22Rv1 (cell line): ENCODE measurements around the gene SLF2.

ENCODE experiments used
- H3K27ac ChIP-seq: fragments of 450-650 bp; 2 replicates; pipeline ENCODE4 v1.5.1; 2017
- ZFX ChIP-seq: fragments of 450-650 bp; IDR thresholded peaks from 2 replicates; pipeline ENCODE4 v1.6.1; 2017; ENCODE audit warnings: antibody characterized with exemption, borderline replicate concordance
- TF ChIP-seq, protein P1 (sequence below): fragments of 450-650 bp; IDR thresholded peaks from 2 replicates; pipeline ENCODE4 v1.5.1; 2017; ENCODE audit warnings: mild to moderate bottlenecking

The SLF2 gene

DNA sequence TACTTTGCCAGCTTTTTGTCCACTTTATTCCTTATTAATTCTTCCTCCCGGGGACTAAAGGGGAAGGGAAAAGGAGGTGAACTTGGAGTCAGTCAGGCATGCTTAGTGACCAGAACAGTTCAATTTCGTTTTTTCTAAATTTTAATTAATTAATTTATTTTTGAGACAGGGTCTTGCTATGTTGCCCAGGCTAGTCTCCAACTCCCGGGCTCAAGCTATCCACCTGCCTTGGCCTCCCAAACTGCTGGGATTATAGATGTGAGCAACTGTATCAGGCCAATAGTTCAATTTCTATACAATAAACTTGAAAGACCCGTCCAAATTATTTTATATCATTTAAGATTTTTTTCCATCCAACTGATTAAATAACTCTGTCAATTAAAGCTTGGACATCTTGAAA lies 1.3 kb upstream of the SLF2 start:
- peak overlapping the region; percentile 84; the same call in 1 of the 2 replicates for H3K27ac ChIP-seq
- TF ChIP-seq ZFX, result no peak
- TF ChIP-seq, protein P1, sequence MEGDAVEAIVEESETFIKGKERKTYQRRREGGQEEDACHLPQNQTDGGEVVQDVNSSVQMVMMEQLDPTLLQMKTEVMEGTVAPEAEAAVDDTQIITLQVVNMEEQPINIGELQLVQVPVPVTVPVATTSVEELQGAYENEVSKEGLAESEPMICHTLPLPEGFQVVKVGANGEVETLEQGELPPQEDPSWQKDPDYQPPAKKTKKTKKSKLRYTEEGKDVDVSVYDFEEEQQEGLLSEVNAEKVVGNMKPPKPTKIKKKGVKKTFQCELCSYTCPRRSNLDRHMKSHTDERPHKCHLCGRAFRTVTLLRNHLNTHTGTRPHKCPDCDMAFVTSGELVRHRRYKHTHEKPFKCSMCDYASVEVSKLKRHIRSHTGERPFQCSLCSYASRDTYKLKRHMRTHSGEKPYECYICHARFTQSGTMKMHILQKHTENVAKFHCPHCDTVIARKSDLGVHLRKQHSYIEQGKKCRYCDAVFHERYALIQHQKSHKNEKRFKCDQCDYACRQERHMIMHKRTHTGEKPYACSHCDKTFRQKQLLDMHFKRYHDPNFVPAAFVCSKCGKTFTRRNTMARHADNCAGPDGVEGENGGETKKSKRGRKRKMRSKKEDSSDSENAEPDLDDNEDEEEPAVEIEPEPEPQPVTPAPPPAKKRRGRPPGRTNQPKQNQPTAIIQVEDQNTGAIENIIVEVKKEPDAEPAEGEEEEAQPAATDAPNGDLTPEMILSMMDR, result no peak

DNA sequence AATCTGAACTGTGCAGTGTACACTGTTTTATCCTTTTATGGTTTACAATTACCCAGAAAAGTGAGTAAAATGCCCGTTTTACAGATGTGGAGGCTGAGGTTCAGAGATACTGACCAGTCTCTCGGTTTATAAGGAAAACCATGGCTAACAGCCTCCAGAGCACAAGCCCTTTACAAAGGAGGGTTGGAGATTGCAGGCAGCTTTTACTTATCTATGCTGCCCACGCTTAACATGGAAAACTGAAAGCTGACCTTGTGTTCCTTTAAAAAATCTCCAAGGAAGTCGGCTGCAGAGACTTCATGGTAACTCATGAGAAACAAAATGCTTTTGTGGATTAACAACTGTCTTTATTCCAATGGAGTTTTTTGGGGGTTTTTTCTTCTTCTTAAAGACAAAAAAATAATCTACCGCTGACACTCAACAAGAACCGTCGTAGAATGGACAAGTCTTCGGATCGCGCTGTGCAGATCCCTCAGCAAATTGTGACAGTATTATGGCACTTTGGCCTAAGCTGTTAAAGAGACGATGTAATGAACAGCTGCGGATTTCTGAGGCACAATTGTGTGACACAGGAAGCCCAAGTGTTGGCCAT lies 654 bp upstream of the SLF2 start:
- peak overlapping the region; percentile 84 for H3K27ac ChIP-seq
- TF ChIP-seq ZFX, result no peak
- TF ChIP-seq, protein P1, result no peak

DNA sequence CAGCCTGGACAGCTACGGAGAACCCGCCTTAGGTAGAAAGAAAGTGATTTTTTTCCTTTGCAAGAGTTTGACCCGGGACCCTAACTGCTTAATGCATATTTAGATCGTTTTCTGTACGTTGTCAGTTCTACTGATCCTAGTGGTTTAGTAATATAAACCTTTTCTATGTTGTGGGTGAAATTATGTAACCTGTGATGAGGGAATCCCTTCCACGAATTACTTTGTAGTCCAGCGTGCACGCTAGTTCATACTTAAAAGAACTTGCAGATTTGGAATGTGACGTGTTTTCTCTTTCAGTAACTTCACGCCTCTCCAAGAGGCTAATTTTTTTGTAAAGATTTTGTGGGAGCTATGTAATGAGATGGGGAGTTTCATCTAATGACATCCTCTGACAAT lies 705 bp downstream of the SLF2 start:
- TF ChIP-seq, protein P1, result no peak
- no peak for TF ChIP-seq ZFX
- peak overlapping the region; percentile 84 for H3K27ac ChIP-seq

DNA sequence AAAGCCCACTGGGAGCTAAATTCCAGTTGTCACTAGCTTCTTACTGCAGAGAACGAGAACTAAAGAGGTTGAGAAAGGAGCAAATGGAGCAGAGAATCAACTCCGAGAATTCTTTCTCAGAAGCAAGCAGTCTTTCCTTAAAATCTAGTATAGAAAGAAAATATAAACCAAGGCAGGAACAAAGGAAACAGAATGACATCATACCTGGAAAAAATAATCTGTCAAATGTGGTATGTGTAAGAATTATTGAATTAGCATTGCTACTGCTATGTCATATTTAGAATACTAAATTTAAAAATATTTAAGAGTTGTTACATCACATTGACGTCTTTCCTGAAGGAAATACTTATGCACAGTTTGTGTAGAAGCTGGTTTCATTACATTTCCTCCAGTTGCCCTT lies 4.3 kb downstream of the SLF2 start:
- H3K27ac ChIP-seq, result no peak overlapping the region
- TF ChIP-seq, protein P1, result no peak
- no peak for TF ChIP-seq ZFX

DNA sequence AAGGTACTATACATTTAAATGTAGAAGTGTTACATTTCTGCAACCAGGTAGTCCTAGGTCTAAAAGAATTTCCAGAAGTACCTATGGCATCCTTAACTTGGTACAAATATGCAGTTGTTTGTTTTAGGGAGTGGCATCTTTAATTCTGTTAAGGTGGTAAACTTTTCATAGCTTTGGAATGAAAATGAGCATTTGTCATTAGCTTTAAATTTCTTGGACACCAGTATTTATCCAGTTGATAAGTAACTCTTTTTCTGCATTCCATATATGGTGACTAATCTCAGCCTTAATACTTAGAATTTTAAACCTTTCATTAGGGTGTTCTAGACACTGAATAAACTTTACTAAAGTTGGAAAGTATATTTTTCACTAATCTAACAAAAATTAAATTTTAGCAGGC lies 10.8 kb downstream of the SLF2 start:
- TF ChIP-seq, protein P1, result no peak
- no peak for TF ChIP-seq ZFX
- H3K27ac ChIP-seq, result no peak overlapping the region

DNA sequence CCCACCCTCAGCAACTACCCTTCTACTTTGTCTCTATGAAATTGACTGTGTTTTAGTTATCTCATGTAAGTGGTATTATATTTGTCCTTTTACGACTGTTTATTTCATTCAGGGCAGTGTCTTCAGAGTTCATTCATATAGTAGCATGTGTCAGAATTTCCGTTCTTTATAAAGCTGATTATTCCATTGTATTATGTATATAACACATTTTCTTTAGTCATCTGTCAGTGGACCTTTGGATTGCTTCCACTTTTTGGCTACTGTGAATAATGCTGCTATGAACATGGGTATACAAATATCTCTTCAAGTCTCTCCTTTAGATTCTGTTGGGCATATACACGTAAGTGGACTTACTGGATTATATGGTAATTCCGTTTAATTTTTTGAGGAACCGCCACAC lies 14.5 kb downstream of the SLF2 start:
- TF ChIP-seq, protein P1, result no peak
- no peak for TF ChIP-seq ZFX
- no peak overlapping the region for H3K27ac ChIP-seq

DNA sequence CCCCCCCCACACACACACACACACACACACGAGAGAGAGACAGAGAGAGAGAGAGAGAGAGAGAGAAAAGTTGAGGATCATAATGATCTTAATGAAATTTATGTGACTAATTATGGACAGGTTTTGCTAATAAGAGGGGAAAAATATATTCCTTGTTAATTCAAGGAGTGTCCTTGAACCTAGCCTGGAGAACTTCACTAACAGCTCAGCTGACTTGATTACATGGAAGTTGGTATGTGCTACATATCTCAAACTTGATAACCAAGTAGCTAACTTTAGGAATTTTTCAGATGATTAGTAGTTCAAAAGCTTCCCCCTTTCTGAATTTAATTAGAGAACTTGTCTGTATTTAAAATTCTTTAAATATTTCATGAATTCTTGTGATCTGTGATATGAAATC lies 15.3 kb downstream of the SLF2 start:
- TF ChIP-seq, protein P1, result no peak
- no peak for TF ChIP-seq ZFX
- H3K27ac ChIP-seq, result no peak overlapping the region
